Thymus (tissue), 11 donors: ENCODE data around the gene TANGO2. TPM values are rescaled to one million over a fixed set of nuclear protein-coding genes. Genes with fewer than 3 reads are reported as not detected.

Experiments
- DNase-seq, 9 donors: peaks; one replicate each; pipeline ENCODE4 v3.0.0-alpha.2; 2013; ENCODE audit warnings: low spot score in 9 of 9, low read depth in 6 of 9, missing footprints in 1 of 9
- H3K27ac ChIP-seq, 2 donors: one replicate each; pipeline ENCODE4 v1.5.1; 2013; ENCODE audit warnings: control low read depth in 1 of 2, low read depth in 1 of 2, low read length in 1 of 2, mild to moderate bottlenecking in 1 of 2, moderate library complexity in 1 of 2
- H3K27me3 ChIP-seq, 2 donors: one replicate each; pipeline ENCODE4 v1.5.1; 2013; ENCODE audit warnings: low read length in 1 of 2; ENCODE audit not compliant: control insufficient read depth in 2 of 2, insufficient read depth in 1 of 2
- H3K36me3 ChIP-seq, 2 donors: one replicate each; pipeline ENCODE4 v1.5.1; 2013; ENCODE audit warnings: low read length in 1 of 2, mild to moderate bottlenecking in 1 of 2, moderate library complexity in 1 of 2; ENCODE audit not compliant: control insufficient read depth in 2 of 2, insufficient read depth in 2 of 2
- H3K4me1 ChIP-seq, 2 donors: one replicate each; pipeline ENCODE4 v1.5.1; 2013; ENCODE audit warnings: low read length in 2 of 2; ENCODE audit not compliant: control insufficient read depth in 2 of 2, insufficient read depth in 2 of 2
- H3K4me3 ChIP-seq, 2 donors: one replicate each; pipeline ENCODE4 v1.5.1; 2013; ENCODE audit warnings: low read length in 2 of 2, control low read depth in 1 of 2, mild to moderate bottlenecking in 1 of 2
- H3K9me3 ChIP-seq, 2 donors: one replicate each; pipeline ENCODE4 v1.5.1; 2013; ENCODE audit warnings: low read length in 1 of 2, mild to moderate bottlenecking in 1 of 2; ENCODE audit not compliant: control insufficient read depth in 2 of 2, insufficient read depth in 1 of 2
- WGBS: extraction: QIAGEN DNeasy Blood & Tissue Kit; methylation state at CpG from one replicate; pipeline ENCODE4 v1.1.7; 2013; 5-methylcytosine and 5-hydroxymethylcytosine counted together
- polyA plus RNA-seq: library from polyadenylated mRNA; stranded (reverse); fragments of 200-250 nt; gene quantifications from one replicate; pipeline ENCODE4 v1.2.3, GENCODE V29; 2013
- total RNA-seq: library from RNA; stranded (reverse); fragments of 120-200 nt; gene quantifications from one replicate; pipeline ENCODE4 v1.2.4, GENCODE V29; 2013
- donor health status: healthy.

Gene TANGO2
- total and polyA plus RNA-seq, 2 donors, result 15.9 to 19.7 TPM

GRCh38 chr22:20028855-20029549, 8.1 kb downstream of the TANGO2 start:
- H3K36me3 ChIP-seq, result peaks cover 2 to 22% of the 10 kb centered on the region in 2 donors
- H3K27me3 ChIP-seq, result no peaks in the 10 kb centered on the region
- no peaks in the 10 kb centered on the region for H3K4me1 ChIP-seq
- WGBS, result 94% methylated on average over 16 of the region's 16 CpGs
- no peak for DNase-seq
- peaks cover 0 to 1% of the 10 kb centered on the region in 2 donors for H3K9me3 ChIP-seq
- no peak overlapping the region for H3K27ac ChIP-seq
- H3K4me3 ChIP-seq, result no peak overlapping the region

DNA sequence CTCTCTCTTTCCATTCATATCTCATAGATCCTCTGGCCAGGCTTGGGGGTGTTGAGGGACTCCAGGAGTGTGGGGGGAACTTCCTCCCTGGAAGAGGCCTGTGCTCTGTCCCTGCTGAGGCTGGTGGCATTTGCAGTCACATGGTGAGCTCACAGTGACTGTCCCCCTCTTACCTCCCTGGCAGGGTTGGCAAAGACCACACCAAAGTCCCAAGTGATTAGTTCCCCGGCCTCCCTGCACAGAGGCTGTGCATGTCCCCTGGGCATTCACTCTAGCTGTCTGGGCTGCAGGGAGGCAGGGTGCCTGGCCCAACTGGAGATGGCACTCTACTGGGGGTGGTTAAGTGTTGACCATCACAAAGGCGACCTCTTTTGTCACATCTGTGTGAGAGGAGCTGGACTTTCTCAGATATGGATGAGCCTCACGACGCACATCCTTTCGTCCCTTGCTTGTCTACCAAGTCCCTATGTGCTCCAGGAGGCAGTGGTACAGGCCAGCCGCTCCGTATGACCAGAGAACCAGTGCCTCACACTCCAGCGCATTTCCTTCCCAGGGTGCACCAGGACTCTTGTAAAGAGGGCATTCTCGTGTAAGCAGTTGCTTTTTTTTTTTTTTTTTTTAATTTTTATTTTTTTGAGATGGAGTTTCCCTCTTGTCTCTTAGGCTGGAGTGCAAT, 8.8 kb downstream of the TANGO2 start:
- H3K4me3 ChIP-seq, result no peak overlapping the region
- no peak for DNase-seq
- H3K4me1 ChIP-seq, result no peaks in the 10 kb centered on the region
- peaks cover 0 to 1% of the 10 kb centered on the region in 2 donors for H3K9me3 ChIP-seq
- 97% methylated on average over 9 of the region's 9 CpGs for WGBS
- no peaks in the 10 kb centered on the region for H3K27me3 ChIP-seq
- no peak overlapping the region for H3K27ac ChIP-seq
- H3K36me3 ChIP-seq, result peaks cover 2 to 22% of the 10 kb centered on the region in 2 donors

DNA sequence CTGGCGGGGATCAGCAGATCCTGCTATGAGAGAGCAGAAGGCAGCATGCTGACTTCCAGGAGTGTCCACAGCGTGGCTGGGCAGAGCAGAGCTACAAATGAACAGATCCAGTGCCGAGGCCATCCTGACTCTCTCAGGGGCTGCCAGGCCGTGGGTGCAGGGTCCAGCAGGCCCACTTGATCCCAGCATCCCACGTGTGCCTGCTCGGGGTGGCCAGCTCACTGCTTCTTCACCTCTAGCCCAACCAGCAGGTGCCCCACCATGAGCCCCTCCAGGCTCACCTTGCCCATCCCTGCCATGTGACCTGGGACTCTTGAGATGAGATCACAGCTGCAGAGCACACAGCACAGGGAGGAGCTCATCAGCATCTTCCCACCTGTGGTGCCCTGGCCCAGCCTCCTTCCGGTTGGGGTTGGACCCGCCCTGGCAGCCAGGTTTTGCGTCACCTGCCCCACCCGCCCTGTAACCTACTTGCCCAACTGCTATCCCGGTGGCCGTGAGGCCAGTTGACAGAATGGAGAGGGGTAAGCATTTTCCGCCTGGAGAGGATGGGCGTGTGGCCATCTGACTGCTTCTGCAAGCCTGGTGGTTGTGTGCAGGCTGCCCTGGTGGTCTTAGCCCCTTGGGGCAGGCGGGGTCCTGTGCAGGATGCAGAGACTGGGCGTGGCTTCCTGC, 11.0 kb downstream of the TANGO2 start:
- H3K27ac ChIP-seq, result no peak overlapping the region

DNA sequence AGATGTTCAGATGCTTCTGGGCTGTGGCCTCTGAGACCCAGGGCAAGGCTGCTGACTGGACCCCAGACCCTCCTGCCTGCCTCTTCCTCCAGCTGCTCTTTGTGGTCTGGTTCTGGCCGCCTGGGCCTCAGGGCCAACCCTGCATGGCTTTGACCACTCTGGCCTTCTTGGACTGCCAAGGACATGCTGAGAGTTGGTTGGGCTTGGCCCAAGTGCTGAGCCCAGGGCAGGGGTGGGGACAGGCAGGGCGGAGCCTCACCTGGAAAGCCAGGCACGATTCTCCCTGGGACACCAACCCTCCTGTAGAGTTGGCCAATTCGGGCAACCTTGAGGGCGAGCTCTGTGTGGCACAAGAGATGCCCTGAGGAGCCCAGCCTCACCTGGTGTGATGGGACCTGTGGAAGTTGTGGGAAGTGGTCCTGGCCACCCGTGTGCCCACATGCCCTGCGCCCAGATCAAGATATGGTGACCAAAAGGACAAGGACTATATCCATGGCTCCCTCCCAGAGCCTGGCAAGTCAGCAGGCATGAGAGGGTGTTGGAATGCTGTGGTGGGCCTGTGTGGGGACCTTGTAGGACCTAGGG, 11.6 kb downstream of the TANGO2 start:
- Histone ChIP-seq H3K27me3 (no peaks in the 10 kb centered on the region), H3K9me3 (peaks cover 0 to 1% of the 10 kb centered on the region in 2 donors), H3K36me3 (peaks cover 7 to 36% of the 10 kb centered on the region in 2 donors), H3K27ac (no peak overlapping the region), H3K4me3 (no peak overlapping the region), H3K4me1 (no peaks in the 10 kb centered on the region)
- no peak for DNase-seq
- WGBS, result 99% methylated on average over 7 of the region's 7 CpGs

More for the DNA sequence above, 11.0 kb downstream of the TANGO2 start:
- WGBS, result 97% methylated on average over 16 of the region's 16 CpGs
- H3K36me3 ChIP-seq, result peaks cover 2 to 30% of the 10 kb centered on the region in 2 donors
- H3K27me3 ChIP-seq, result no peaks in the 10 kb centered on the region
- DNase-seq, result no peak
- peaks cover 0 to 1% of the 10 kb centered on the region in 2 donors for H3K9me3 ChIP-seq
- H3K4me1 ChIP-seq, result no peaks in the 10 kb centered on the region
- no peak overlapping the region for H3K4me3 ChIP-seq

DNA sequence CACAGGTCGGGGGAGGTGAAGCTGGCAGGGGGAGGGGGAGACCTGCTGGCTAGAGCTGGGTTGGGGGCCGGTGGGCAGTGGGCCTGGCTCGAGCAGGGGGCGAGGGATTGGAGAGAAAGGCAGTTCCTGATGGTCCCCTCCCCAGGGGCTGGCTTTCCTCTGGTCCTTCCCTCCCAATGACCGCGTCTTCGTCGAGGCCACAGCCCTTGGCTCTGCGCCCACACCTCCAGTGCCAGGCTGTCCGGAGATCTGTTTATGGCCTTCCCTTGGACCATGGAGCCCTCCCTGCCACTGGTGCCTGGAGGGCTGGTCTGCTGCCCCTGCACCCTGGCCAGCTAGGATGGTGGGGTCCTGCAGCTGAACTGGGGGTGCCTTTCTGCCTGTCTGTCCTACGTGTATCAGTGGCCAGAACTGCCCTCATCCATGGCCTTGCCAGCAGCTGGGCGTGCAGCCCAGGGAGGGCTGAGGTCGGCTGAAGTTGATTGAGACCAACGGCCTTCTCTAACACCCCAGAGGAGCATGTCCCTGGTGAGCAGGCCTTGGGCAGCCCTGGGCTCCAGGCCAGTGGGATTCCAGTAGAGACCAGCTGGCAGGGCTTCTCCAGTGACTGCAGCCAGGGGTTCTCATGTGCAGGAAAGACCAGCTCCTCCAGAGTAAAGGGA, 12.3 kb downstream of the TANGO2 start:
- no peak for DNase-seq
- peaks cover 9 to 42% of the 10 kb centered on the region in 2 donors for H3K36me3 ChIP-seq
- no peaks in the 10 kb centered on the region for H3K27me3 ChIP-seq
- H3K27ac ChIP-seq, result no peak overlapping the region
- no peaks in the 10 kb centered on the region for H3K4me1 ChIP-seq
- WGBS, result 97% methylated on average over 14 of the region's 14 CpGs
- H3K4me3 ChIP-seq, result no peak overlapping the region
- H3K9me3 ChIP-seq, result peaks cover 0 to 1% of the 10 kb centered on the region in 2 donors

DNA sequence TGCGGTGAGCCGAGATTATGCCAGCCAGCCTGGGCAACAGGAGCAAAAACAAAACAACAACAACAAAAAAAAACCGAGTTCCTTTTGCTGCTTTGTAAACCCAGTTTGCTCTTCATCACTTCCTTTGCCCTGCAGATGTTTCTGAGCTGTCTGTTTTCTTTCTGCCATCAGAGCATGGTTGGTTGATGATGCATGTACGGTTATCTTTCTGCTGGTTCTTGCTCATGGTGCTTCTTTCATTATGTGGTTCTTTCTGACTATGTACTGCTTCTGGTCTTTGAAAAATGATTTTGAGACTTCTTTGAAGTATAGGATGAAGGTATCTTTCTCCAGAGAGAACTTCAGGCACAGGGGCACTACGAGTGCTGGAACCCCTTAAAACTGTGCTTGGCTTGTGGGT, 13.2 kb downstream of the TANGO2 start:
- H3K4me3 ChIP-seq, result no peak overlapping the region
- no peaks in the 10 kb centered on the region for H3K4me1 ChIP-seq
- 85% methylated on average over 5 of the region's 5 CpGs for WGBS
- no peak for DNase-seq
- H3K27ac ChIP-seq, result no peak overlapping the region
- no peaks in the 10 kb centered on the region for H3K27me3 ChIP-seq
- peaks cover 0 to 1% of the 10 kb centered on the region in 2 donors for H3K9me3 ChIP-seq
- peaks cover 16 to 49% of the 10 kb centered on the region in 2 donors for H3K36me3 ChIP-seq

DNA sequence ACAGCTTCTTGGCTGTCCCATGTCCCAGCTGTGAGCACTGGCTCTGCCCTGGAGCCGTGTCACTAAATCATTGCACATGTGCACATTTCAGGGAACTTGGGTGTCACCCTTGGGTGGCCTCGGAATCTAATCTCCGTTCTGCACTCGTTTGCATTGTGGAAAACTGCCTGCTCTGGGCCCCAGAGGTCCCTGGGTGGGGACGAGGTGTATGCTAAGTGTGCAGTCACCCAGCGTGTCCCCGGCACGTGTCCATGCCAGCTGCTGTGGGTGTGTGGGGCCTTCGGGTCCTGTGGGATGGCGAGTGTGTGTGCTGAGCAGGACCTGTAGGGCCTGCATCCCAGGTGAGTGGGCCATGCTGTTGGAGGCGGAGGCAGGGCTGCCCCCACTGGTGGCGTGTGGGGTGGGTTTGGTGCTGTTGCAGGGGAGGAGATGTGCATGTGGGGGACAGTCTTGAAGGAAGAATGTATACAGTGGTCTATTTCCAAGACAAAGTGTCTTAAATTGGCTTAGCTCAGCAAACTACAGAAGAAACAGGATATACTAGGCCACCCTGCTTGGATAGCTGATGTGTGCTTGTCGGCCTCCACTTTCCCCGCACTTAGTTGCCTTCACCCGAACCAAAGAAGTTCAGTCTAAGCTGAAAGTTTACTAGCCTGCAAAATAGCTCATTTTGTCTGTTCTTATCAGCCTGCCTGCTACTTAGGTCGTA, 14.6 kb downstream of the TANGO2 start:
- H3K9me3 ChIP-seq, result peaks cover 0 to 1% of the 10 kb centered on the region in 2 donors
- WGBS, result 93% methylated on average over 16 of the region's 16 CpGs
- H3K27ac ChIP-seq, result no peak overlapping the region
- no peak for DNase-seq
- no peaks in the 10 kb centered on the region for H3K4me1 ChIP-seq
- no peaks in the 10 kb centered on the region for H3K27me3 ChIP-seq
- H3K4me3 ChIP-seq, result no peak overlapping the region
- H3K36me3 ChIP-seq, result peaks cover 16 to 49% of the 10 kb centered on the region in 2 donors

DNA sequence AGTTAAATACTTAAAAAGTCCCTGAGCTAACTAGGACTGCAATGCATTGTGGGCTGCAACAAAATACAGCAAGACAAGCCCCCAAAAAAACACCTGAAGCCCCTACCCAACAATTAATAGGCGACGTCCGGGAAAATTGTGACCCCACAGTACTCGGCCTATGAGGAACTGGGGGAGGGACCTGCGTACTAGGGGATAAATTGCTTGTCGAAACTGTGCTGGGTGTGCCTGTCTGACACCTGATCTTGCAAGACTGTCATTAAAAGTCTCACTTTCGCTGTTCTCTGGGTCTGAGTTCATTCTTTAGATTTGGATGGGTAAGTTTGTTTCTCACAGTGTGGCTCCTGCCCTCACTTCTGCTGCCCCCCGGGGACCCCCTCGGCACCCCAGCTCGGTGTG, 15.2 kb downstream of the TANGO2 start:
- H3K36me3 ChIP-seq, result peaks cover 16 to 54% of the 10 kb centered on the region in 2 donors
- H3K4me3 ChIP-seq, result no peak overlapping the region
- no peaks in the 10 kb centered on the region for H3K27me3 ChIP-seq
- WGBS, result 92% methylated on average over 10 of the region's 10 CpGs
- DNase-seq, result no peak
- no peaks in the 10 kb centered on the region for H3K4me1 ChIP-seq
- no peak overlapping the region for H3K27ac ChIP-seq
- peaks cover 0 to 1% of the 10 kb centered on the region in 2 donors for H3K9me3 ChIP-seq
